ENCODE results near the gene PCNT.

- TF ChIP-seq HMGXB4 (CRISPR knock-in tag; IDR thresholded peaks at IDR 0.05) (no peak), NR1H2 (CRISPR knock-in tag; IDR thresholded peaks at IDR 0.05) (no peak), CTCF (IDR thresholded peaks at IDR 0.05) (no peak), PRDM15 (CRISPR knock-in tag; IDR thresholded peaks at IDR 0.05) (no peak), ZNF671 (CRISPR knock-in tag; IDR thresholded peaks at IDR 0.05) (no peak)
These were observed 144.3 kb downstream of the PCNT start for GRCh38 chr21:46468108-46468774.
